NCI-H2227 (cell line): ENCODE measurements around the gene BAIAP2.

Source experiments
- DNase-seq: peaks from one replicate; lab custom pipeline; 2025; ENCODE audit not compliant: unreplicated experiment; lab: John Stamatoyannopoulos, UW

Gene BAIAP2

DNA sequence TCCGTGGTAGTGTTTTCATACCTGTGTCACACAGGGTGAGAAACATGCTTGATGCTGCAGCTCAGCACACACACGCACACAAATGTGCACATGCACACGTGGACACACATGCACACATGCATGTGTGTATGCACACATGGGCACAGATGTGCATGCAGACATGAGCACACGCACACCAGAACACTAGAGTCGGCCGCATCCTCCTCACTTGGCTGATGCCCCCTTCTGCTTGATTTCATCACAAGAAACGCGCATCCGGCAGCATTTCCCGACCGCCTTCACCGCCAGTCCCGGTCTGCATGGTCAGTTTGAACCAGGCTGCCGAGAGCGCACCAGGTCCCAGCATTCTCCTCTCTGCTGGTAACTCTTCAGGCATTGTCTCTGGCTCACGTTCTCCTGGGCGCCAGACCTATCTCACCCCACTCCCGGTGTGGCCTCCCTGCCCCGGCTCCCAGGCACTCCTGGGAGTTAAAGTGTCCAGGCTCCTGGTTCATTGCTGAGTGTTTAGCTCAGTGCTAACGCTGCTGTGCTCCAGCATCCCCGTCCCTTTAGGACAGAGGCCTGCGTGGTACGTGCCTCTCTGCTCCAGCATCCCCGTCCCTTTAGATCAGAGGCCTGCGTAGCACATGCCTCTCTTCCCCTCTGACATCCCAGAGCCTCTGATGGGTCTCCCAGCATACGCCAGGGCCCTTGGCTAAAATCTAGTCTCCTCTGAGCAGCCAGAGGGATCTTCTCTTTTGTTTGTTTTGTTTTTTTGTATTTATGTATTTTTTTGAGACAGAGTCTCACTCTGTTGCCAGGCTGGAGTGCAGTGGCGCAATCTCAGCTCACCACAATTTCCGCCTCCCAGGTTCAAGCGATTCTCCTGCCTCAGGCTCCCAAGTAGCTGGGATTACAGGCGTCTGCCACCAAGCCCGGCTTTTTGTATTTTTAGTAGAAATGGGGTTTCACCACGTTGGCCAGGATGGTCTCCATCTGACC is 16.0 kb downstream of the BAIAP2 start:
- no peak for DNase-seq

DNA sequence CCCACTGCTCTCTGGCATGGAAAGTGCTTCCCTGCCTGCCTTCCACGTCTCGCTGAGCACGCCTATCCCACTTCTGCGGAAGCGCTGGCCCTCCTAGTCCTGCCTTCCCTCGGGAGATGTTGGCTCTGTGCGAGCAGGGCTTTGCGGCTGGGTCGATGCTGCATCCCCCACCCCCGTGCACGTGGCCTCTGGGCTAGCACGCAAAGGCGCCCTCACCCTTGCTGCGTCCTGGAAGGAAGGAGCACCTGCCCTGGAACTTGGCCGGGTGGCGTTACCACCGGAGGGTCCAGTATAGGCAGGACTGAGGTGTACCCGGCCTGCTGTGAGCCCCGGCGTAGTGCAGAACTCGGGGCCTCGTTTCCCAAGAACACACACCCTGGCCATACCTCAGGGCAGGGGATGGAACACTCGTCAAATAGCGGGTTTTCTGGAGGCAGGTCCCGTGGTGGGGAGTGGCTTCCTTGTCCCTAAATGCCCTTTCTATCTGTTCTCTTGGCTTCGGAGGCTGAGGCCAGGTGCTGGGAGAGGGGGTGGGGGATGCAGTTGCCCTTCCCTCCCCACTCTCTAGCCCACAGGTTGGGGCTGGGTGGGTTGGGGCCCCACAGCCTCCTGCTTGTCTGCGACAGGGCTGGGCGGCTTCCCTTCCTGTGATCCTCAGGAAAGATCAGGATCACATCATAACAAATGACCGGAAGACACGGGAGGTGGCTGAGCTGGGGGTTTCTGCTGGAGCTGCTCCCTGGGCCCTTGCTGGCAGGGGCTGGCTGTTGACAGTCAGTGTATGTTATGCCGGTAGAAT is 17.4 kb downstream of the BAIAP2 start:
- peak; percentile 71 for DNase-seq

DNA sequence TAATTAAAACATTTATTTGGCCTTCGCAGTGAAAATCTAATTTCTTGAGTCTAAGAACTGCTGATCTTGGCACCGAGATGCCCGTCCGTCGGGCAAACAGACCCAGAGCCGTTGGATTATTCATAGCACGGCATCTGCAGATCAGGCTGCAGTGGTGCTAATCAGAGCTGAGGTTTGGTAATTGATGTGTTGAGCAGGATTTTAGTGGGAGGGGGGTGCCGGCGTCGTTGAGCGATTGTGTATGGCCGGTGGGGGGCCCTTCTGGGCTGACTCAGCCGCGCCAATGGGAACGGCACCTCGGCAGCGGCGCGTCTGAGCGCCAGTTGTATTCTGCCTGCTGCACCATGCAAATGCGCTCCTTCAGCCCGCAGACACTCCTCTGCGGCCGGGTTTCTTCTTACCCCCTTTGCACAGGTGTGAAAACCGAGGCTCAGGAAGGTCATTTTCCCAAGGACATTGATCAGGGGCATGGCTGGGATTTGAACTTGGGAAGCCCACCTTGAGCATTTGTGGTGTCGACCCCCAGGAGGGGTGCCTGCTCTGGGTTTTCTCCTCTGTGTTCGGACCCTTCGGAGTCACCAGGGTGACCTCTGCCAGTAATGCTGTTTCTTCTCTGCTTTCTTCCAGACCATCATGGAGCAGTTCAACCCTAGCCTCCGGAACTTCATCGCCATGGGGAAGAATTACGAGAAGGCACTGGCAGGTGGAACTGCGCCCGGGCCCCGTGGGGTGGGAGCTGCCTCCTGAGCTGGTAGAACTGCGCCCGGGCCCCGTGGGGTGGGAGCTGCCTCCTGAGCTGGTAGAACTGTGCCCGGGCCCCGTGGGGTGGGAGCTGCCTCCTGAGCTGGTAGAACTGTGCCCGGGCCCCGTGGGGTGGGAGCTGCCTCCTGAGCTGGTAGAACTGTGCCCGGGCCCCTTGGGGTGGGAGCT is 18.4 kb downstream of the BAIAP2 start:
- DNase-seq, result peak; percentile 83

DNA sequence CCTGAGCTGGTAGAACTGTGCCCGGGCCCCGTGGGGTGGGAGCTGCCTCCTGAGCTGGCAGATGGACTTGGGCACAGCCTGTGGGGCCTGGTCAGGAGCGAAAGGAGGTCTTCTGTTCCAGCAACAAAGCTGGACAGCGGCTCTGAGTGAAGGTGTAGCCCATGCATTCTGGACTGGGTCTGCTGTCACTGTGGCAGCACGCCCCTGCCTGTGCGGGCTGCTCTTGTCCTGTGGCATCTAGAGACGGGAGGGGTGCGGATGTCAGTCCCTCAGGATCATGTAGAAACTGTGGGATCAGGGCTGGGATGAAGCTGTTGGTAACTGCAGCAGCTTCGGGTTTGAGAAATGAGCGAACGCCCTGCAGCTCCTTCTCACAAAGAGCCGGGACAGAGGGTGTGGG is 19.4 kb downstream of the BAIAP2 start:
- DNase-seq, result no peak

DNA sequence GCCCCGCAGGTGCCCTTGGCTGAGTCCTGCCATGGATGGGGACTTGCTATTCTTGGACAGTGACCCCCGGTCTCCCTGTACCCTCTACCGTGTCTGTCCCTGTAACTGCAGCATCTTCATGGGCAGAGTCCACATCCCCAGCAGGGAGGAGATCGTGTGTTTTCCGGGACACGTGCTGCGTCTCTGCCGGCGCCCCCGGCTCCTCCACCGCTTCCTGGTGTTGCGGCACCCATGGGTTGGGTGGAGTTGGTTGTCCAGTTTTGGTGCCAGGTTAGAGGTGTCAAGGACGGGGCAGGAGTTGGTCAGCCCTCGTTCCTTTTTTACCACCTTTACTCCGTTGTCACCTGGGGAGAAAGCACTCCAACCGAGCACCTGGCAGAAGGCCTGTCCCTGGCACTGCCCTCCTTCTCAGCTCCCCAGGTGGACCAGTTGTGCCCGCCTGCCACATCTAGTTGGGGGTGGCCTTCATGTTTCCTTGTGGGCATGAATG is 20.0 kb downstream of the BAIAP2 start:
- DNase-seq, result no peak

DNA sequence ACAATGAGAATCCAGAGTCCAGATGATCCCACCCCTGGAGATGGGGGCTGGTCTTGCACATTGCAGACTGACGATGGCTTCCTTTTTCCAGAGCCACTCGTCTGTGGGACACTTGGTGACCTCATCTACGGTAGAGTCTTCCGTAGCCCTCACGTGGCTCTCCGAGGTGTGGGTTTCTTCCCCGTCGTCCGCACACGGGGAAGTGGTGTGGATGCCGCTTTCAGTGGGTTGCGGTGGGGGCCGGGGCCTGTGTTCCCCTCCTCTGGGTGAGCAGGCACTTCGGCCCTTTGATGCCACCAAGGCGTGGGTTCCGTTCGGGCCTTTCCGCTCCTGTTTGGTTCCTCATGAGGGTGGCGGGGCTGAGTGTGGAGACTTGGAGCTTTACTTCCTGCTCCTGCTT is 21.4 kb downstream of the BAIAP2 start:
- no peak for DNase-seq

DNA sequence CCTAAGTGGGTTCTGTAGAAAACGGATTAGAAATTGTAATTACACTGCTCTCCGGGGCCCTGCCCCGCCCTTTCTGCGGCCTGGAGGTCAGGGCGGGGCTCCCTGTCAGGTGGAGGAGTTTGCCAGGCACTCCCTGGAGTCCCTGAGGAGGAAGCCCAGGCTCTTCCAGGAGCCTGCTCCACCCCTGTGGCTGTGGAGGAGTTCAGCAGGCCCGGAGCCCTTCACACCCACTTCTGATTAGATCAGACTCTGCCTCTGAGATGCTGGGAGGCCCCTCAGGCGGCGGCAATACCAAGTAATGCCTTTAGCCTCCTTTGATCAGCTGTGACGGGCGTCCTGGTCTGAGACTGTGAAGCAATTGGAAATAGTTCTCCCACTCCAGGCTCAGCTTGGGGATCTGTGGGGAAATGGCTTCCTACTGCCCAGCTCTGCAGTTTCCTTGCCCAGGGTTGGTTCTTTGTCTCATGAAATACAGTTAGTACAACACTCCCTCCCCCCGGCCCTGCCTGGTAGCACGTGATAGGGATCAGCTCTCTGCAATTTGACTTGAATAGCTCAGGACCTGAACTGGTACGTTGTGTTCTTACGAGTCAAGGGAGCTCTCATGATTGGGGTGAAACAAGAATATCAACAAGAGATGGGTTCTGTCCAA is 22.3 kb downstream of the BAIAP2 start:
- peak; percentile 64 for DNase-seq

DNA sequence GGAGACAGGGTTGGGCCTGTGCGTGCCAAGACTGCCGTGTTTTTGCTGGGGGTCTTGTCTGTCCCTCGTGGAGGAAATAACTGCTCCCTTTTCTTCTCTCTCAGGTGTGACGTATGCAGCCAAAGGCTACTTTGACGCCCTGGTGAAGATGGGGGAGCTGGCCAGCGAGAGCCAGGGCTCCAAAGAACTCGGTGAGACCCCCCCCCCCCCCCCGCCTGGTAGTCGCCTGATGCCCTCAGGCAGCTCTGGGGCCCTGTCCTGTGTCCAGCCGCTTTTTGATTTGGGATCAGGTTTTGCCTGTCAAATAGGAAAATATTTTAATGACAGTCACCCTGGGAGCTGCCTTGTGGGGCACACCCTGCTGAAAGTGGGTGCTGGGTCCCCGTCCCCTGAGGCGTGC is 22.8 kb downstream of the BAIAP2 start:
- no peak for DNase-seq

DNA sequence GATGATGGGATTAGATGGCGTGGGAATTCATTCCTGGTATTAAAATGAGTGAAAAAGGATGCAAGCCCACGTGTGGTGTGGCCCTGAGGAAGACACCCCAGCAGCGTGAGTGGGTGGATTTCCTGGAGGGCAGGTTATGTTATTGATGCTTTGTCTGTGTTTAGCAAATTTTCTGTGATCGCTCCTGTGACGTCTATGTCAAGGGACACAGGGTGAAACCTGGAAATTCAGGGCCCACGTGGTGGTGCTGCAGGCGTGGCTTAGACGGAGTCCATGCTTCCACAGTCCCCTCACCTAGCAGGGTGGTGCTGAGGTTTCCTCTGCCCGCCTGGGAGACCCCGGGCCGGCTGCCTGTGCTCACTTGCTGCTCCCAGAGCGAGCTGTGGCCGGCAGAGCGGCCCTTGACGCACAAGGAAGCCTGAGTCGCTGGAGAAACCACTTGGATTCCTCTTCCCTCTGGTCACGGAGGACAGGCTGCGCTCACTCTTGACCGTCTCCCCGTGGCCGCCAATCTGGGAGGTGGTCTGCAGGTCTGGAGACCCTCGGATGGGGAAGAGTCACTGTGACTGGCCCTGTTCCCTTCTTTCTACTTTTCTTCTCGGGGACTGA is 23.4 kb downstream of the BAIAP2 start:
- no peak for DNase-seq

DNA sequence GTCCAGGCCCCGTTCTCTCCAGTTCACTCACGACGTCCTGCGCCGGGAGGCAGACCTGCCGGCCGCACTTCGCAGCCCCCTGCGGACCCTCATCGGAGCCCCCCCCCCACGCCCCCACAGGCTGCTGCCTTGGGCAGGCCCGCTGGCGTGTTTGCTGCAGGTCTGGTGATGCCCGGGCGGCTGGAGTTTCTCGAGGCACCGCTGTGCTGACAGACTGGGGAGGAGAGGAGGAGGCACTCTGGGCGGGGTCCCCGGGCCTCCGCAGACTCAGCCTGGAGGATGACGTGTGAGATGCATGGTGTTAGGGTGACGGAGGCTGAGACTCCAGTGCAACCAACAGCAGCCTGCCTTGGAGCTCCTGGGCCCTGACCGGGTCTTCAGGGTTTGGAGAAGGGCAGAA is 24.1 kb downstream of the BAIAP2 start:
- DNase-seq, result no peak

DNA sequence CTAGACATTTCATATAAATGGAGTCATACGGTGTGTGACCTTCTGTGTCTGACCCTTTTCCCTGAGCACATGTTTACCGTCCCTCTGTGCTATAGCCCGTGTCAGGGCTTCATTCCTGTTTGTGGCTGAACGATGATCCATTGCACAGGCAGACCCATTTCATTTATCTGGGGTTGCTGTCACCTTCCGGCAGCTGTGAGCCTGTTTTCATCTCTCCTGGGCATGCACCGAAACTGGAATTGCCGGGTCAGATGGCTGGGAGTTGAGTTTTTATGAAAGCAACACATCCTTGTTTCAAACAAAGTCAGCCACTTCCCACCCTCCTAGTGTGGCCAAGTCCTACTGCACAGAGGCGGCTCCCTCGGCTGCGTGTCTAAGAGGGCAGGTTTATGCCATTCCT is 25.5 kb downstream of the BAIAP2 start:
- DNase-seq, result no peak

DNA sequence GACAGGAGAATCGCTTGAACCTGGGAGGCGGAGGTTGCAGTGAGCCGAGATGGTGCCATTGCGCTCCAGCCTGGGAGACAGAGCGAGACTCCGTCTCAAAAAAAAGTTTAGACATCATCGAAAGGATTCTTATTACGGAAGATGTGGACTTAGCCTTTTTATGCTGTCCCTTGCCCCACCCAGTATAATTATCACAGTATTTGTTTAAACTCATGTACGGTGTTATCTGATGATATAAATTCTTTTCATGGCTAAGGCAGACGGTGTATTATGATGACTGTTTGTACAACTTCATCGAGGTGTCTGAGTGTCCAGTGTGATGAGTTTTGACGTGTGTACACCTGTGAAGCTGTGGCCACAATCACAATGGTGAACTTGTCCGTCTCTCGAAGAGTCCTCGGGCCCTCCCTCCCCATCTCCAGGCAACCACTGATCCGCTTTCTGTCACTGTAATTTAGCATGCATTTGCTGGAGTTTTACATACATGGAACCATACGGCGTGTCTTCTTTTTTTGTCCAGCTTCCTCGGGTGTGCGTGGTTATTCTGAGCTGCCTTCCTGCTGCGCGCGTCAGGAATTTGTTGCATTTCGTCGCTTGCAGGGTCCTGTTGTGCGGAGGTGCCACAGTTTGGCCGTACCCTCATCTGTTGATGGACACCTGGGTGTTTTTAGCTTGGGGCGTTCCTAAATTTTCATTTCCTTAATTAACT is 26.2 kb downstream of the BAIAP2 start:
- DNase-seq, result no peak

DNA sequence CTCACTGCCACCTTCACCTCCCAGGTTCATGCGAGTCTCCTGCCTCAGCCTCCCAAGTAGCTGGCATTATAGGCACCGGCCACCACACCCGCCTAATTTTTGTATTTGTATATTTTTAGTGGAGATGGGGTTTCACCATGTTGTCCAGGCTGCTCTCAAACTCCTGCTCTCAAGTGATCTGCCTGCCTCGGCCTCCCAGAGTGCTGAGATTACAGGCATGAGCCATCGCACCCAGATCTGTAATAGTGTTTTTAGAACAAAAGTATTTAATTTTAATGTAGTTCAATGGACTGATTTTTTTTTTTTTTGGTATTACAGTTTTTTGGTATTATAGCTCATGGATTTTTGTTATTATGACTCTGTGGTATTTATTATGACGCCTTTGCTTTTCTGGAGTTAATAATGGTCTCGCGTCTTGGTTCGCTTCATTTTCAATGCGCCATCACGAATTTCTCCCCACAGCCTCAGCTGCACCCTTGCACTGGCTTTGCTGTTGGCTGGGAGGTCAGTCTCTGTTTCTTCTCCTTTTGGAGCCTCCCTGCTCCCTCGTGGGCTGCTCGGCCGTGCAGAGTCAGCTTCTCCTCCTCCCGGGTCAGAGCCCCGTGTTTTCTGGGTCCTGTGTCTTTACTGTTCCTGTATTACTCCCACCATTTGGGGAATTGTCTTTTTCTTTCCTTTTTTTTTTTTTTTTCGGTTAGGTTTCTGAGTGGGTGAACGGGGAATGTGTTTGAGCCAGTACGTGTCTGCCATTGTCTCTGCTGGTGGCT is 27.2 kb downstream of the BAIAP2 start:
- no peak for DNase-seq

DNA sequence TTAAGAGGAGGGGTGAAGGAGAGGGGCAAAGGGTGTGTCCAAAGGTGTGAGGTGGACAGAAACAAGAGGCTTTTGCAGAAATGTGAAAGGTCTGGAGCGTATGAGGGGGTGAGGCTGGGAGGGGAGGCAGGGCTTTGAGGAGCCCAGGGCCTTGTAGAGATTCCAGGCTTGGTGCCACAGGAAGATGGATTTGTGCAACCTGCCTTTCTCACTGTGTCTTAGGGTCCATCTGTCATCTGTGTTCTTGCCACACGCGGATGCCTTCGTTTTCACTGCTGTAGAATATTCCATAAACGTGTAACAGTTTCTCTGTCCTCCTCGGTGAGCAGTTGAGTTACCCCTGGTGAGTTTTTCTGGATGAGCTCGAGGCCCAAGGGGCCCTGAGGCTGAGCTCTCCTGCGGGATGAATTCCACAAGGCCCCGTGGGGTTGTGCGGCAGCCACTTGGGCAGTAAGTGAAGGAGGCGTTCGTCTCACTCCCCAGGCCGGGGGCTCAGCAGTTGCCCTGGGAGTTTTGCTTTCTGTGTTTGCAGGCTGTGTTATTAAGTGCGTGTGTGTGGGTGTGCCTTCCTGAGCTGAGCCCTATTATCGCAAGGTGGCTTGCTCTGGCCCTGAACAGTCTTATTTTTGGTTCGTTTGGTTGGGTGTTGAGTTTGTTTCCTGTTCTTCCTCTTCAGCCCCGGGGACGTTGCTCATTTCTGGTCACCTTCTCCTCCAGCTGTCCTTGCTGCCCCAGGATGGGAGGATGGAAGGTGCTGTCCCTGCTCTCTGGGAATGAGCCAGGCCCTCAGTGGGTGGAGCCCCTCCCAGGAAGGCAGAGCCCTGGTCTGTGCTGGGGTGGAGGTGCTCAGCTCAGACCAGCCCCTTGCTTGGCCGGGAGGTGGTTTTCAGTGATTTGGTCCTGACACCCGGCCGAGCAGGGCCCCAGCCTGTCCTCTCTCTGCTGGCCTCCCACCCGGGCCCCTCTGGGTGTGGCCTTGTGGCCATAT is 28.4 kb downstream of the BAIAP2 start:
- no peak for DNase-seq

DNA sequence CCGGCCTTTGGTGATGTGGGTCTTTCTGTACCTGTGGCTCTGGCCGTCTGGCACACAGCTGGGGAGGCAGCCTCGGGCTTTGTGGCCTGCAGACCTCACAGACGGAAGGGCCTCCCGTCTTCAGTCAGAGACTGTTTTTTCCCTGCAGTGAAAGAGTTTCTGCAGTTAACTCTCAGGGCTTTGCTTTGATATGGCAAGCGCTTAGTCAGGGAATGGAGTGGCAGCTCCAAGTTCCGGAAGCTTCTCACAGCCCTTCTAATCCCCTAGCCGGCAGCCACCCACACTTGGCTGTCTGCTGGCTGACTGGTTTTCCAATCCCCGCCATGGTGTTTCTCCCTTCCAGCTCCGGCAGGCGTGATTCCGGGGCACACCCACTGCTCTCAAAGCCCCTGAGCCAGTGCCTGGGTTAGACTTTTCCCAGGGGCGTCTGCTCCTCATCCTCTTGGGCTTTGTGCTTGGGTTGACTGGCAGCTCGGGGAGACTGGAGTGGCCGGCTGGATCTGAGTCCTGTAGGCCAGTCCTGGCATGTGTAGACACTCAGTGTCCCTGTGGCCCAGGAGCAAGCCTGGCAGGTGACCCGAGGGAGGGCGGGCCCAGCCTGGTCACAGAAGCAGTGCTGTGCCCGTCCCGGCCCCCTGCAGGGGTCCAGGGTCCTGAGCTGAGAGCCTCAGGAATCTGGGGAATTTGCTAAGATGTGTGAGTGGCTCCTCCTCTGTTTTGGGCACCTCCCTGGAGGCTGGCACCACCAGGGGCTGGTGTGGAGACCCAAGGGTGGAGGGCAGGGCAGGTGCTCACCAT is 29.9 kb downstream of the BAIAP2 start:
- no peak for DNase-seq

DNA sequence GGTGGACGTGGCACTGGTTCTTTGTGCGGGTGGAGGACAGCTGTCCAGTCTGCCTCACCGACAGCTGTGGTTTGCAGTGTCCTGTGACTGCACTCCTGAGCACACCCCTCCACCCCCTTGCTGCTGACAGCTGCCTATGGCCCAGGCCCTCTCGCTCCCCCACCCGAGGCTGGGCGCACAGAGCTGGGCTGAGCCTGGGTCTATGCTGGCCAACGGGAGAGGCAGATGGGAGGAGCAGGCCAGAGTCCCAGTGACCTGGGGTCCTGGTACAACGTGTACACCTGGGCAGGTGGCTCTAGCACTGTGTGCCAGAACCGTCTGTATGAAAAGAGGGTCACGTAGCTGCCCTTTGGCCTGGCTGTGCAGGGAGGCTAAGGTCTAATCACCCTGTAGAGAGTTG is 30.5 kb downstream of the BAIAP2 start:
- DNase-seq, result no peak

DNA sequence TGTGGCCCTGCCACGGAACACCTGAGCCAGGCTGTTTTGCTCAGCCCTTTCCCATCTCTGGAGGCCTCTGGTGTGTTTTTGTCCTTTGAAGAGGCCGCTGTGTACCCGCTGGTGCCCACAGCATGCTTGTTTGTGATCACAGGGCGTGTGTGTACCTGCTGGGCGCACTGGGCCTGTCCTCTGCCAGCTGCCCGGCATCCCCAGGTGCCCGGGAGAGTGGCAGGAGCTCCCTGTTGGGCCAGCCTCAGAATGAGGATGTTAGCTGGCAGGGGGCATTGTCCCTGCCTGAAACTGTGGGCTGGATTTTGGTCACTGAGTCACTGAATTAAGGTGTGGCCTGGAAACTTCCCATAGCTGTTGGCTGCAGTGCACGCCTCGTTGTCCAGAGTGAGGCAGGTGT is 31.1 kb downstream of the BAIAP2 start:
- DNase-seq, result no peak
